A549 (cell line): ENCODE results near the gene ATP9B. TPM values are rescaled to one million over a fixed set of nuclear protein-coding genes. Genes with fewer than 3 reads are reported as not detected.

Source experiments
- ATAC-seq, 2 experiments: fragments of 200-7000 bp in 1 of 2; fragments of >200 bp in 1 of 2; cut with Nextera tagmentation in 1 of 2; cut with Tn5 transposase in 1 of 2; 3 replicates each; pipeline versions ENCODE4 v1.8.0 to v1.9.1; 2018 to 2020; ENCODE audit warnings: mild to moderate bottlenecking in 1 of 2, moderate library complexity in 1 of 2
- CTCF ChIA-PET: fragments of 300-600 bp; sonication (Branson Sonifier 250); formaldehyde crosslinking; extraction: SDS; loops from one replicate; lab custom pipeline; 2021; ENCODE audit warnings: antibody characterized with exemption, inconsistent platforms; lab: Yijun Ruan, JAX
- POLR2A ChIA-PET: fragments of 350-600 bp; formaldehyde crosslinking; extraction: SDS; loops from one replicate; lab custom pipeline; 2021; ENCODE audit warnings: antibody characterized with exemption, inconsistent platforms; lab: Yijun Ruan, JAX
- DNase-seq, 2 experiments: peaks; one replicate each; pipeline versions ENCODE4 v3.0.0 to v3.0.0-alpha.2; 2011 to 2016; ENCODE audit warnings: low read depth in 1 of 2, low spot score in 1 of 2
- FAIRE-seq: peaks from 2 replicates; lab custom pipeline; 2011; peaks lifted over from hg19 to GRCh38; lab: Jason Lieb, UNC
- H3K27ac ChIP-seq, 2 experiments: fragments of >200 bp; sonication (Bioruptor Twin); formaldehyde crosslinking; 3 replicates each; pipeline ENCODE4 v1.5.1; 2016 to 2017
- H3K4me1 ChIP-seq: fragments of >200 bp; sonication (Bioruptor Twin); formaldehyde crosslinking; 3 replicates; pipeline ENCODE4 v1.6.1; 2016
- H3K4me2 ChIP-seq: fragments of >200 bp; sonication (Bioruptor Twin); formaldehyde crosslinking; 3 replicates; pipeline ENCODE4 v1.6.1; 2016
- H3K4me3 ChIP-seq: fragments of >200 bp; sonication (Bioruptor Twin); formaldehyde crosslinking; 3 replicates; pipeline ENCODE4 v1.5.1; 2016
- H3K9me3 ChIP-seq: fragments of >200 bp; sonication (Bioruptor Twin); formaldehyde crosslinking; 3 replicates; pipeline ENCODE4 v1.6.1; 2016
- BHLHE40 ChIP-seq: IDR thresholded peaks from 2 replicates; pipeline ENCODE4 v1.6.1; 2012; ENCODE audit warnings: low read depth, low read length, inconsistent platforms
- CBX2 ChIP-seq: fragments of 200-600 bp; sonication (generic); IDR thresholded peaks from 2 replicates; pipeline ENCODE4 v1.6.1; 2016; ENCODE audit warnings: low read depth, mild to moderate bottlenecking, borderline replicate concordance
- CBX8 ChIP-seq: fragments of 200-600 bp; sonication (generic); IDR thresholded peaks from 2 replicates; pipeline ENCODE4 v1.6.1; 2016
- CHD2 ChIP-seq: fragments of 150-350 bp; IDR thresholded peaks from 2 replicates; pipeline ENCODE4 v1.6.1; 2014; ENCODE audit warnings: low read length; ENCODE audit not compliant: partially characterized antibody
- CTCF ChIP-seq: fragments of >200 bp; sonication (Bioruptor Twin); formaldehyde crosslinking; IDR thresholded peaks from 3 replicates; pipeline ENCODE4 v1.5.1; 2016
- E2F6 ChIP-seq: IDR thresholded peaks from 2 replicates; pipeline ENCODE4 v1.6.1; 2012; ENCODE audit warnings: low read depth, borderline replicate concordance
- EHMT2 ChIP-seq: fragments of 200-600 bp; sonication (generic); IDR thresholded peaks from 2 replicates; pipeline ENCODE4 v1.6.1; 2016; ENCODE audit warnings: antibody characterized with exemption, low read depth, mild to moderate bottlenecking, moderate library complexity
- FOSL2 ChIP-seq, 2 experiments: fragments of 450-650 bp in 1 of 2; fragments of >200 bp in 1 of 2; sonication (Bioruptor Twin) in 1 of 2; formaldehyde crosslinking; IDR thresholded peaks; 2 replicates each; pipeline versions ENCODE4 v1.5.0 to v1.6.1; 2016 to 2020; ENCODE audit warnings: mild to moderate bottlenecking in 1 of 2, moderate library complexity in 1 of 2
- HEYL ChIP-seq: fragments of 250-450 bp; sonication (Bioruptor Pico); IDR thresholded peaks from 2 replicates; pipeline ENCODE4 v1.8.0; 2021; ENCODE audit warnings: mild to moderate bottlenecking, moderate library complexity
- HOXA7 ChIP-seq: fragments of 250-450 bp; sonication (Bioruptor Pico); IDR thresholded peaks from 2 replicates; pipeline ENCODE4 v1.5.0; 2020; ENCODE audit warnings: mild to moderate bottlenecking, moderate library complexity
- HOXB13 ChIP-seq: fragments of 250-450 bp; sonication (Bioruptor Pico); IDR thresholded peaks from 2 replicates; pipeline ENCODE4 v1.5.0; 2020; ENCODE audit warnings: low read depth, mild to moderate bottlenecking, moderate library complexity
- HOXB5 ChIP-seq: fragments of 250-450 bp; sonication (Bioruptor Pico); IDR thresholded peaks from 2 replicates; pipeline ENCODE4 v1.5.0; 2020; ENCODE audit warnings: mild to moderate bottlenecking, moderate library complexity
- JUN ChIP-seq, 2 experiments: fragments of >200 bp; sonication (Bioruptor Twin); formaldehyde crosslinking; IDR thresholded peaks; 2 replicates in 1 of 2; 3 replicates in 1 of 2; pipeline ENCODE4 v1.6.1; 2016 to 2017
- MAFK ChIP-seq: fragments of 450-650 bp; IDR thresholded peaks from 2 replicates; pipeline ENCODE4 v1.6.1; 2014; ENCODE audit not compliant: partially characterized antibody
- MAZ ChIP-seq: fragments of 150-350 bp; IDR thresholded peaks from 2 replicates; pipeline ENCODE4 v1.6.1; 2014; ENCODE audit warnings: antibody characterized with exemption, low read depth, low read length, borderline replicate concordance
- NPAS2 ChIP-seq: fragments of 250-450 bp; sonication (Bioruptor Pico); IDR thresholded peaks from 2 replicates; pipeline ENCODE4 v1.8.0; 2022; ENCODE audit warnings: mild to moderate bottlenecking, moderate library complexity, borderline replicate concordance
- NR3C1 ChIP-seq: fragments of >200 bp; sonication (Bioruptor Twin); formaldehyde crosslinking; IDR thresholded peaks from 3 replicates; pipeline ENCODE4 v1.6.1; 2017
- PHF8 ChIP-seq: fragments of 200-600 bp; sonication (generic); IDR thresholded peaks from 2 replicates; pipeline ENCODE4 v1.6.1; 2016; ENCODE audit warnings: low read depth, mild to moderate bottlenecking, antibody characterized with exemption, moderate library complexity, borderline replicate concordance
- POLR2A ChIP-seq: IDR thresholded peaks from 2 replicates; pipeline ENCODE4 v1.6.1; 2012; ENCODE audit warnings: mild to moderate bottlenecking, low read length
- POLR2AphosphoS2 ChIP-seq: conservative IDR thresholded peaks from 2 replicates; pipeline ENCODE4 v1.6.1; 2012; ENCODE audit warnings: low read length, improper control_type of control experiment, inconsistent platforms
- RARB ChIP-seq: fragments of 250-450 bp; sonication (Bioruptor Pico); IDR thresholded peaks from 2 replicates; pipeline ENCODE4 v1.8.0; 2021; ENCODE audit warnings: mild to moderate bottlenecking, moderate library complexity
- RFX5 ChIP-seq: fragments of 450-650 bp; IDR thresholded peaks from 2 replicates; pipeline ENCODE4 v1.7.1; 2014; ENCODE audit warnings: antibody characterized with exemption, mild to moderate bottlenecking, moderate library complexity
- USF2 ChIP-seq: fragments of 450-650 bp; IDR thresholded peaks from 2 replicates; pipeline ENCODE4 v1.6.1; 2014; ENCODE audit warnings: antibody characterized with exemption
- ZSCAN20 ChIP-seq: fragments of 250-450 bp; sonication (Bioruptor Pico); IDR thresholded peaks from 2 replicates; pipeline ENCODE4 v1.8.0; 2022; ENCODE audit warnings: mild to moderate bottlenecking, moderate library complexity
- WGBS: methylation state at CpG from one replicate; pipeline ENCODE4 v1.1.6; 2017; ENCODE audit errors: missing lambda C conversion rate; 5-methylcytosine and 5-hydroxymethylcytosine counted together
- polyA plus RNA-seq, 4 experiments: library from polyadenylated mRNA; depleted of rRNA in 3 of 4; stranded (reverse); fragments of >200 nt; fragmentation: RNase III in 1 of 4; extraction: RNeasy Plus Mini Kit Qiagen cat#74134 plus additional on column Dnase treatment in 1 of 4; gene quantifications; 2 replicates in 3 of 4; 3 replicates in 1 of 4; pipeline ENCODE4 v1.2.3, GENCODE V29; 2011 to 2017
- TF ChIP-seq, protein P1 (sequence below): IDR thresholded peaks from 2 replicates; pipeline ENCODE4 v1.6.1; 2012
- TF ChIP-seq, protein P2 (sequence below): fragments of >200 bp; sonication (Bioruptor Twin); formaldehyde crosslinking; IDR thresholded peaks from 2 replicates; pipeline ENCODE4 v1.6.1; 2016
- TF ChIP-seq, protein P3 (sequence below): fragments of 200-600 bp; sonication (generic); IDR thresholded peaks from 2 replicates; pipeline ENCODE4 v1.6.1; 2016; ENCODE audit warnings: antibody characterized with exemption, mild to moderate bottlenecking, moderate library complexity

The ATP9B gene
- polyA plus RNA-seq, 2 of the 4 experiments (the other 2 are of a cell fraction) = 22.6 to 35.7 TPM

DNA sequence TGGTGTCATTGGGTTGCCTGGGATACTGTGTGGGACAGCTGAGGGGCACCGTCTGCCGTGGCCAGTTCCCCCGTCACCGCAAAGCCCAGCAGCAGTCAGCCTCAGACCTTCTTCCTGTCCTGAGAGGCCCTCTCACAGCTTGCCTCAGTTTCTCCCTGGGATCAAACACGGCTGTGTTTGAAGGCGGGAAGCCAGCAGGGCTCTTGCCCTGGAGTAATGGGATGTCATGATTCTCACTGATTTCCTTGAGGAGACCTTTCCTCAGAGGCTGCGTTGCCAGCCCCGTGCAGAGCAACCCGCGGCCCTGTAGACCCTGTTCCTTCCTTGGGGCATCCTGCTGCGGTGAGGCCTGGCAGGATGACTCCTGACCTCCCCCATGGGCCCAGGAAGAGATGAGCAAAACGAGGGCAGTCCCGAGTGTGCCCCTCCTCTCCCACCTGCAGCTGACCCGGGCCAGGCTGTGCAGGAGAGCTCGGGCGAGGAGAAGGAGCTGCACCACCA is 312.7 kb downstream of the ATP9B start:
- WGBS = 71% methylated on average over 13 of the region's 16 CpGs
- H3K4me1 ChIP-seq = no peaks in the 10 kb centered on the region
- ATAC-seq (no peak), DNase-seq (no peak), FAIRE-seq (no peak)
- ChIA-PET CTCF (interaction anchor here (1.0 to 11.7 kb wide), 10 partner anchors 8 to 272 kb away, joined by 3 to 144 read pairs (median 10); partner anchors contain the start of gene NFATC1), POLR2A (interaction anchor here (0.5 kb wide), 1 partner anchor 10 kb away, joined by 6 read pairs; no protein-coding TSS in a partner anchor)
- H3K4me2 ChIP-seq = no peak overlapping the region
- no peak overlapping the region for H3K4me3 ChIP-seq
- TF ChIP-seq NPAS2 (CRISPR knock-in tag) (no peak), USF2 (no peak), RFX5 (no peak), JUN (IDR thresholded peaks at IDR 0.05) (no peak), ZSCAN20 (no peak), HOXB13 (no peak), HEYL (CRISPR knock-in tag) (no peak), PHF8 (no peak), CTCF (no peak), NR3C1 (no peak), RARB (no peak), EHMT2 (no peak), CHD2 (no peak), BHLHE40 (no peak)
- TF ChIP-seq, protein P1, sequence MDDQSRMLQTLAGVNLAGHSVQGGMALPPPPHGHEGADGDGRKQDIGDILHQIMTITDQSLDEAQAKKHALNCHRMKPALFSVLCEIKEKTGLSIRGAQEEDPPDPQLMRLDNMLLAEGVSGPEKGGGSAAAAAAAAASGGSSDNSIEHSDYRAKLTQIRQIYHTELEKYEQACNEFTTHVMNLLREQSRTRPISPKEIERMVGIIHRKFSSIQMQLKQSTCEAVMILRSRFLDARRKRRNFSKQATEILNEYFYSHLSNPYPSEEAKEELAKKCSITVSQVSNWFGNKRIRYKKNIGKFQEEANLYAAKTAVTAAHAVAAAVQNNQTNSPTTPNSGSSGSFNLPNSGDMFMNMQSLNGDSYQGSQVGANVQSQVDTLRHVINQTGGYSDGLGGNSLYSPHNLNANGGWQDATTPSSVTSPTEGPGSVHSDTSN = no peak
- TF ChIP-seq, protein P2, sequence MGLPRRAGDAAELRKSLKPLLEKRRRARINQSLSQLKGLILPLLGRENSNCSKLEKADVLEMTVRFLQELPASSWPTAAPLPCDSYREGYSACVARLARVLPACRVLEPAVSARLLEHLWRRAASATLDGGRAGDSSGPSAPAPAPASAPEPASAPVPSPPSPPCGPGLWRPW = no peak
- no peaks in the 10 kb centered on the region for H3K9me3 ChIP-seq
- H3K27ac ChIP-seq = no peak overlapping the region

- no peak for TF ChIP-seq CBX2
- TF ChIP-seq NR3C1 = no peak
- TF ChIP-seq EHMT2 = no peak
- no peak for TF ChIP-seq POLR2A
- TF ChIP-seq HOXA7 = no peak
- TF ChIP-seq, protein P3, sequence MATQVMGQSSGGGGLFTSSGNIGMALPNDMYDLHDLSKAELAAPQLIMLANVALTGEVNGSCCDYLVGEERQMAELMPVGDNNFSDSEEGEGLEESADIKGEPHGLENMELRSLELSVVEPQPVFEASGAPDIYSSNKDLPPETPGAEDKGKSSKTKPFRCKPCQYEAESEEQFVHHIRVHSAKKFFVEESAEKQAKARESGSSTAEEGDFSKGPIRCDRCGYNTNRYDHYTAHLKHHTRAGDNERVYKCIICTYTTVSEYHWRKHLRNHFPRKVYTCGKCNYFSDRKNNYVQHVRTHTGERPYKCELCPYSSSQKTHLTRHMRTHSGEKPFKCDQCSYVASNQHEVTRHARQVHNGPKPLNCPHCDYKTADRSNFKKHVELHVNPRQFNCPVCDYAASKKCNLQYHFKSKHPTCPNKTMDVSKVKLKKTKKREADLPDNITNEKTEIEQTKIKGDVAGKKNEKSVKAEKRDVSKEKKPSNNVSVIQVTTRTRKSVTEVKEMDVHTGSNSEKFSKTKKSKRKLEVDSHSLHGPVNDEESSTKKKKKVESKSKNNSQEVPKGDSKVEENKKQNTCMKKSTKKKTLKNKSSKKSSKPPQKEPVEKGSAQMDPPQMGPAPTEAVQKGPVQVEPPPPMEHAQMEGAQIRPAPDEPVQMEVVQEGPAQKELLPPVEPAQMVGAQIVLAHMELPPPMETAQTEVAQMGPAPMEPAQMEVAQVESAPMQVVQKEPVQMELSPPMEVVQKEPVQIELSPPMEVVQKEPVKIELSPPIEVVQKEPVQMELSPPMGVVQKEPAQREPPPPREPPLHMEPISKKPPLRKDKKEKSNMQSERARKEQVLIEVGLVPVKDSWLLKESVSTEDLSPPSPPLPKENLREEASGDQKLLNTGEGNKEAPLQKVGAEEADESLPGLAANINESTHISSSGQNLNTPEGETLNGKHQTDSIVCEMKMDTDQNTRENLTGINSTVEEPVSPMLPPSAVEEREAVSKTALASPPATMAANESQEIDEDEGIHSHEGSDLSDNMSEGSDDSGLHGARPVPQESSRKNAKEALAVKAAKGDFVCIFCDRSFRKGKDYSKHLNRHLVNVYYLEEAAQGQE = no peak
- TF ChIP-seq CBX8 = no peak
- no peak for TF ChIP-seq CHD2
- no peak for TF ChIP-seq POLR2AphosphoS2
- TF ChIP-seq FOSL2 (IDR thresholded peaks at IDR 0.05) = no peak
- no peak for TF ChIP-seq FOSL2 (CRISPR knock-in tag; IDR thresholded peaks at IDR 0.05)
- TF ChIP-seq MAFK = no peak
- TF ChIP-seq MAZ = no peak
- TF ChIP-seq E2F6 = no peak
- no peak for TF ChIP-seq HOXB5 (CRISPR knock-in tag)
- 78% methylated on average over 19 of the region's 27 CpGs for WGBS
- ChIA-PET POLR2A (no interaction called here), CTCF (interaction anchor here (5.4 to 11.7 kb wide), 3 partner anchors 7 to 259 kb away, joined by 48 to 144 read pairs (median 70); no protein-coding TSS in a partner anchor)
- DNase-seq (no peak), ATAC-seq (no peak), FAIRE-seq (no peak)
- Histone ChIP-seq H3K4me3 (no peak overlapping the region), H3K9me3 (no peaks in the 10 kb centered on the region), H3K4me2 (no peak overlapping the region), H3K4me1 (no peaks in the 10 kb centered on the region), H3K27ac (no peak overlapping the region)
Measured at GRCh38 chr18:79382681-79383387, 313.6 kb downstream of the ATP9B start.
